Osteocyte (in vitro differentiated cells): ENCODE measurements around the gene COL15A1. TPM values are rescaled to one million over a fixed set of nuclear protein-coding genes. Genes with fewer than 3 reads are reported as not detected.

Experiments
- DNase-seq: peaks from one replicate; pipeline ENCODE4 v3.0.0; 2021; ENCODE audit warnings: mixed read lengths; ENCODE audit not compliant: unreplicated experiment; ENCODE audit errors: extremely low spot score
- H3K27ac Mint-ChIP-seq: one replicate; pipeline ENCODE4 v1.8.0; 2021; ENCODE audit warnings: mild to moderate bottlenecking, mixed read lengths; ENCODE audit not compliant: unreplicated experiment
- H3K27me3 Mint-ChIP-seq: one replicate; pipeline ENCODE4 v1.8.0; 2021; ENCODE audit warnings: mixed read lengths; ENCODE audit not compliant: unreplicated experiment
- H3K36me3 Mint-ChIP-seq: one replicate; pipeline ENCODE4 v1.8.0; 2021; ENCODE audit warnings: mixed read lengths; ENCODE audit not compliant: unreplicated experiment
- H3K4me1 Mint-ChIP-seq: one replicate; pipeline ENCODE4 v1.8.0; 2021; ENCODE audit warnings: mixed read lengths; ENCODE audit not compliant: unreplicated experiment
- H3K4me3 Mint-ChIP-seq: one replicate; pipeline ENCODE4 v1.8.0; 2021; ENCODE audit warnings: mild to moderate bottlenecking, moderate library complexity, mixed read lengths; ENCODE audit not compliant: unreplicated experiment
- H3K9me3 Mint-ChIP-seq: one replicate; pipeline ENCODE4 v1.8.0; 2021; ENCODE audit warnings: mixed read lengths; ENCODE audit not compliant: unreplicated experiment
- CTCF ChIP-seq: fragments of 200-600 bp; sonication (generic); IDR thresholded peaks from 2 replicates; pipeline ENCODE4 v1.5.0; 2021; ENCODE audit warnings: antibody characterized with exemption, mild to moderate bottlenecking, moderate library complexity
- total RNA-seq: library from RNA; stranded (reverse); gene quantifications from 2 replicates; pipeline ENCODE4 v1.2.1, GENCODE V29; 2021

Gene COL15A1
- total RNA-seq, 1 donor from 2014 or later: 0.81 TPM

- H3K36me3 Mint-ChIP-seq: peaks cover 2% of the 10 kb centered on the region
- peaks cover 81% of the 10 kb centered on the region for H3K27me3 Mint-ChIP-seq
- no peak overlapping the region for H3K4me3 Mint-ChIP-seq
- no peak for TF ChIP-seq CTCF
- DNase-seq: no peak
- H3K9me3 Mint-ChIP-seq: no peaks in the 10 kb centered on the region
- H3K27ac Mint-ChIP-seq: no peak overlapping the region
- peaks cover 15% of the 10 kb centered on the region for H3K4me1 Mint-ChIP-seq
These were observed 14.7 kb downstream of the COL15A1 start for GRCh38 chr9:98958271-98958984.

- Mint-ChIP-seq H3K36me3 (peaks cover 2% of the 10 kb centered on the region), H3K27ac (no peak overlapping the region), H3K4me3 (no peak overlapping the region), H3K9me3 (no peaks in the 10 kb centered on the region), H3K27me3 (peaks cover 80% of the 10 kb centered on the region), H3K4me1 (peaks cover 15% of the 10 kb centered on the region)
- DNase-seq: no peak
- no peak for TF ChIP-seq CTCF
These were observed 16.7 kb downstream of the COL15A1 start for GRCh38 chr9:98960409-98960808.

GRCh38 chr9:98961513-98962180, 17.9 kb downstream of the COL15A1 start:
- Mint-ChIP-seq H3K27ac (no peak overlapping the region), H3K4me3 (no peak overlapping the region), H3K9me3 (no peaks in the 10 kb centered on the region), H3K4me1 (peaks cover 15% of the 10 kb centered on the region), H3K36me3 (peaks cover 2% of the 10 kb centered on the region), H3K27me3 (peaks cover 73% of the 10 kb centered on the region)
- no peak for TF ChIP-seq CTCF
- no peak for DNase-seq

- Mint-ChIP-seq H3K4me1 (peaks cover 15% of the 10 kb centered on the region), H3K9me3 (no peaks in the 10 kb centered on the region), H3K27ac (no peak overlapping the region), H3K4me3 (no peak overlapping the region), H3K36me3 (no peaks in the 10 kb centered on the region), H3K27me3 (peaks cover 70% of the 10 kb centered on the region)
- no peak for TF ChIP-seq CTCF
- DNase-seq: no peak
These were observed 18.5 kb downstream of the COL15A1 start for GRCh38 chr9:98962181-98962560.

- peaks cover 65% of the 10 kb centered on the region for H3K27me3 Mint-ChIP-seq
- DNase-seq: no peak
- H3K36me3 Mint-ChIP-seq: no peaks in the 10 kb centered on the region
- no peaks in the 10 kb centered on the region for H3K9me3 Mint-ChIP-seq
- peaks cover 15% of the 10 kb centered on the region for H3K4me1 Mint-ChIP-seq
- H3K4me3 Mint-ChIP-seq: no peak overlapping the region
- no peak overlapping the region for H3K27ac Mint-ChIP-seq
- no peak for TF ChIP-seq CTCF
These were observed 19.2 kb downstream of the COL15A1 start for GRCh38 chr9:98962861-98963260.
